ACHN (cell line): ENCODE measurements around the gene USB1.
"Not testable (repeated sequence)": the region's sequence is repeated elsewhere in the genome, so short reads cannot be mapped to it uniquely, and the experiment has no call there.

Experiments
- DNase-seq: peaks from one replicate; pipeline ENCODE4 v3.0.0-alpha.2; 2015
- in situ Hi-C: cut with HindIII; loops from 2 replicates; pipeline ENCODE4 v1.10.0; 2017; ENCODE audit warnings: low sequenced_read_pairs, low pct_ligation_motif_present, low pct_unique_long_range_greater_than_20kb

The USB1 gene

GRCh38 chr16:57966986-57967385 lies 34.2 kb upstream of the USB1 start:
- in situ Hi-C loops = no loop called here

GRCh38 chr16:57967916-57968315 lies 33.3 kb upstream of the USB1 start:
- no peak for DNase-seq
- in situ Hi-C loops = no loop called here

More at GRCh38 chr16:57966986-57967385, 34.2 kb upstream of the USB1 start:
- no peak for DNase-seq

GRCh38 chr16:57969451-57970123 lies 31.6 kb upstream of the USB1 start:
- in situ Hi-C loops = no loop called here

DNA sequence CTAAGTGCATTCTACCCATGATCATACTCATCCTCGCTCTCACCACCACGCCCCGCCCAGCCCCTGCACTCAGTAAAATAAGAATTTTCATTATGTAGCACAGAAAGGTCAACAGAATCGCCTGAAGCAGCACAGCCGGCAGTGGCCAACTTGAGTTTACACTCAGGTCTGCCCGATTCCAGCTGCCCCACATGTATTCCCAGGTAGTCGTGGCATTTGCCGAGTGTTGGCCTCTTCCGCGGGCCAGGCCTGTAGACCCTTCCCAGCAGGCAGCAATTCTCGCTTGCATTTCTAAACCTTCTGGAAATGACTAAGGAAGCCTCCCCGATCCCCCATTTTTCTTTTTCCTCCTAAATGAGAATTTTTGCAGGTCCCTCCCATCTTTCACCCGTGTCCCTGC lies 30.9 kb upstream of the USB1 start:
- in situ Hi-C loops = no loop called here
- DNase-seq = no peak

More at GRCh38 chr16:57969451-57970123, 31.6 kb upstream of the USB1 start:
- no peak for DNase-seq

- in situ Hi-C loops = no loop called here
- DNase-seq = no peak
Measured at GRCh38 chr16:57970970-57971369, 30.2 kb upstream of the USB1 start, which contains the start of gene CNGB1. CNGB1 (minus strand) TSS chr16:57971128; CDS start chr16:57967286, 3,842 bp downstream.

DNA sequence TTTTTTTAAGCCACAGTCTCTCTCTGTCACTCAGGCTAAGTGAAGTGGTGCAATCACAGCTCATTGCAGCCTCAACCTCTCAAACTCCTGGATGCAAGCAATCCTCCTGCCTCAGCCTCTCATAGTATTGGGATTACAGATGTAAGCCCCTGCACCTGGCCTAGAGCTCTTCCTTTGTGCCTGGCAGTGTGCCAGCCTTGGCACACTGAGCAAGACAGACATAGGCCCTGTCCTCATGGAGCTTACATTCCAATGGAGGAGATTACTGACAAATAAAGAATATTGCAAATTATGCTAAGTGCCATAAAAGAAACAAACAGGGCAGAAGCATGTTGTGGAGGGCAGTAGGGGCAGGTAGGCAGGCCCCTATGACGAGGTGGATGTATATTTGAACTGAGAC lies 29.4 kb upstream of the USB1 start:
- no peak for DNase-seq
- in situ Hi-C loops = no loop called here

DNA sequence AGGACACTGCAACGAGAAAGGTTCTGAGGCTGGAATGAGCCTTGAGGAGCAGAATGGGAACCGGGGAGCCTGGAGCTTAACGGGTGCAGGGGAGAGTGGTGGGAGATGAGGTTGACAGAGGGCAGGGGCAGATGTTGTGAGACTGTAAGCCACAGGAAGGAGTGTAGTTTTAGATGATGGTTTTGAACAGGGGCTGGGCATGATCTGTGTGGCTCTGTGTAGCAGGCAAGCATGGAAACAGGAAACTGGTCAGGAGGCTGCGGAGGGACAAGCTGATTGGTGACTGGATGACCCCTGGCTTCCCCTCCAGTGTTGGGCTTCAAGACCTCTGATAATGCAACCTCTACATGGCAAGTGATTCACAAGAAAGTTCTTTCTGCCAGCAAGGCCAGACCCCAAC lies 28.9 kb upstream of the USB1 start:
- in situ Hi-C loops = no loop called here
- no peak for DNase-seq

DNA sequence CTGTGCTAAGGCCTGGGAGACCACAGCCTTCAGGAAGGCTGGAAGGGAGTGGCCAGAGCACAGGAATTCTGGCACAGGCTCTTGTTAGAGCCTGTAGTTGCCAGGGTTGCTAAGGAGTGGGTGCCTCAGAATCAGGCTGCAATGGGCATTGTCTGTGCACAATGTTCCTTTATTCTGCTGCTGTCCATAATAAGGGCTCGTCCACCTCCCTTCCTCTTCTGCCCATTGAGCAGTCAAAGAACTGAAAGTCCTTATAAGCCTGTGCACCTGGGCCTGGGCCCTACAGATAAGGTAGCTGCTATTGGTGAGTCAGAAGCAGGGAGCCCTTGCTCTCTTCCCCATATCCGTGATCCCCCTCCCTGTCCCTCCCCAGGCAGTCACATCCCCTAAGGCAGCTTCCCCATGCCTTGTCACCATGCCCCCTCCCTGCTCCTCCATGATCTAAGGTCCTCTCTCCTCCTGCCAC lies 24.8 kb upstream of the USB1 start:
- DNase-seq = no peak
- in situ Hi-C loops = no loop called here

GRCh38 chr16:57977418-57978069 lies 23.7 kb upstream of the USB1 start:
- peak; percentile 31 for DNase-seq
- in situ Hi-C loops = no loop called here

DNA sequence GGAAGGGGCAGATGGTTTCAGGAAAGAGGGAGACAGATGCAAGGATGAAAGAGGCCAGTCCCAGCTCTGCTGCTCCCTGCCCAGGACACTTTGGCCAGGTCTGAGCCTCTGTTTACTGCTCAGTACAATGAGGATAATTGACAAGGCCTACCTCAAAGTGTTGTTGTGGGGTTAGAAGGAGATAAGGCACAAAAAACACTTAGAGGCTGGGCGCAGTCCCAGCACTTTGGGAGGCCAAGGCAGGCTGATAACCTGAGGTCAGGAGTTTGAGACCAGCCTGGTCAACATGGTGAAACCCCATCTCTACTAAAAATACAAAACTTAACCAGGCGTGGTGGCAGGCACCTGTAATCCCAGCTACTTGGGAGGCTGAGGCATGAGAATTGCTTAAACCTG lies 23.1 kb upstream of the USB1 start:
- DNase-seq, in situ Hi-C loops: not testable (repeated sequence)

DNA sequence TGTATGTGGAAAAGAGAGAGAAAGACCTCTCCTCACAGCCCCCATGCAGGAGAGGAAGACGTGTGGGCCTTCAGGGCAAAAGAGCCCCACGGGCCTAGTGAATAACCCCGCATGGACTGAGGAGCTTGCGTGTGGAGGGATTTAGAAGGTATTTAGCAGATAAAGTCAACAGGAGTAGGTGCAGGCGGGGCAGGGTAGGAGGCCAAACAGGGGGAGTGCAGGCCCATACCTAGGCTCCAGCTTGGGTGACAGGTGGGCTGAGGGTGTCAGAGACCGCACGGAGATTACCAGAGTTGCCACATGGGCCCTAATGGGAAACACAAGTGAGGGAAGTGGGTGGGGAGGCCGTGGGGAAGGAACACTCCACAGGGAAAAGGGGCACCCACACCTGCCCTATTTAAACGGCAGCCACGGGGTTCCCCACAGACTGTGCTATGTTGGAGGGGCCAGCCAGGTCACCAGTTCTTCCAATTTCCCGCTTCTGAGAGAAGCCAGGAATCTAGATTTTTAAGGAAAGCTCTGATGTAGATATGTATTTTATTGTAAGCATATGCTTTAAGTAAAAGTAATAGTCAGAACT lies 22.1 kb upstream of the USB1 start:
- DNase-seq = no peak
- in situ Hi-C loops = no loop called here

GRCh38 chr16:57981636-57982035 lies 19.6 kb upstream of the USB1 start:
- in situ Hi-C loops = no loop called here
- peak; percentile 80 for DNase-seq

GRCh38 chr16:57982385-57982784 lies 18.8 kb upstream of the USB1 start:
- no peak for DNase-seq
- in situ Hi-C loops = no loop called here

- DNase-seq = peak; percentile 34
- in situ Hi-C loops = no loop called here
Measured at GRCh38 chr16:57984443-57985203, 16.6 kb upstream of the USB1 start.

GRCh38 chr16:57985204-57986181 lies 15.7 kb upstream of the USB1 start:
- in situ Hi-C loops = no loop called here
- no peak for DNase-seq

DNA sequence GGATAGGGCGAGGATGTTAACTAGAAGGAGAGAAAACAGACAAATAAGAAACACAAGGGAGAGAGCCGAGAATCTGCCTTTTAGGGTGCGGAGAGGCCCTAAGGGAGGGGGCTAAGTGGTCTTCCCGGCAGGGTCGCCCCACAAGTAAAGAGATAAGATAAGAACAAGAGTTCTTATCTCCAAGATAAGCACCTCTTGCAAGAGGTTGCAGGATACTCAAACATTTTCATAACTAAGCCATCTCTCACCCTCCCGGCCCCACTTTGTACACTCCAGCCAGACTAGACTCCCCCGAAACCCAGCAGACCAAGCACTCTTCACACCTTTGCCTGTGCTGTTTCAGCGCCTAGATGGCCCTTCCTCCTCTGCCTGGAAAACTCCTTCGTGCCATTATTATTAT lies 15.0 kb upstream of the USB1 start:
- DNase-seq = no peak
- in situ Hi-C loops = no loop called here

- no peak for DNase-seq
- in situ Hi-C loops = no loop called here
Measured at GRCh38 chr16:57987441-57988177, 13.6 kb upstream of the USB1 start.
